Epithelial cell of esophagus (primary cell): Measurements from ENCODE around the gene XDH.
A peak's percentile ranks its signal among the peaks of the same experiment; 100 is the strongest.

Experiments
- DNase-seq: peaks from one replicate; pipeline ENCODE4 v3.0.0; 2010; ENCODE audit warnings: low read depth
- H3K4me3 ChIP-seq: 2 replicates; pipeline ENCODE4 v1.5.1; 2011; ENCODE audit warnings: mild to moderate bottlenecking, low read length, control low read depth
- CTCF ChIP-seq: IDR thresholded peaks from 2 replicates; pipeline ENCODE4 v1.5.1; 2011; ENCODE audit warnings: low read depth, mild to moderate bottlenecking, low read length, control low read depth, inconsistent platforms; ENCODE audit not compliant: insufficient read depth; ENCODE audit errors: missing control alignments

XDH gene

GRCh38 chr2:31363956-31364750 lies 50.4 kb downstream of the XDH start:
- no peak for TF ChIP-seq CTCF
- no peak overlapping the region for H3K4me3 ChIP-seq
- DNase-seq: no peak

GRCh38 chr2:31362581-31362980 lies 52.0 kb downstream of the XDH start:
- no peak for DNase-seq
- no peak for TF ChIP-seq CTCF
- no peak overlapping the region for H3K4me3 ChIP-seq

GRCh38 chr2:31359229-31359628 lies 55.3 kb downstream of the XDH start:
- TF ChIP-seq CTCF: no peak
- H3K4me3 ChIP-seq: no peak overlapping the region
- no peak for DNase-seq

- TF ChIP-seq CTCF: peak; percentile 54
- H3K4me3 ChIP-seq: no peak overlapping the region
- peak; percentile 42 for DNase-seq
Measured at GRCh38 chr2:31354837-31355236, 59.7 kb downstream of the XDH start.

- no peak for DNase-seq
- no peak for TF ChIP-seq CTCF
- no peak overlapping the region for H3K4me3 ChIP-seq
Measured at GRCh38 chr2:31353179-31353578, 61.4 kb downstream of the XDH start.

GRCh38 chr2:31349684-31350083 lies 64.9 kb downstream of the XDH start:
- no peak for TF ChIP-seq CTCF
- no peak overlapping the region for H3K4me3 ChIP-seq
- DNase-seq: no peak

- TF ChIP-seq CTCF: no peak
- H3K4me3 ChIP-seq: no peak overlapping the region
- no peak for DNase-seq
Measured at GRCh38 chr2:31349160-31349559, 65.4 kb downstream of the XDH start.
